HUES48 (cell line): ENCODE results near the gene ANO10.

ENCODE experiments used
- H3K27ac ChIP-seq: one replicate; pipeline ENCODE4 v1.7.0; 2013; ENCODE audit warnings: low read depth, low read length, inconsistent platforms
- H3K27me3 ChIP-seq: 2 replicates; pipeline ENCODE4 v1.6.1; 2013; ENCODE audit warnings: mild to moderate bottlenecking, low read length; ENCODE audit not compliant: control insufficient read depth, insufficient read depth
- H3K36me3 ChIP-seq: 2 replicates; pipeline ENCODE4 v1.6.1; 2013; ENCODE audit warnings: low read length; ENCODE audit not compliant: control insufficient read depth, insufficient read depth
- H3K4me1 ChIP-seq: 2 replicates; pipeline ENCODE4 v1.6.1; 2013; ENCODE audit warnings: mild to moderate bottlenecking, low read length; ENCODE audit not compliant: control insufficient read depth, insufficient read depth
- H3K4me3 ChIP-seq: 2 replicates; pipeline ENCODE4 v1.5.1; 2013; ENCODE audit warnings: mild to moderate bottlenecking, low read depth, low read length
- H3K9ac ChIP-seq: 2 replicates; pipeline ENCODE4 v1.6.1; 2013; ENCODE audit warnings: mild to moderate bottlenecking, low read depth, low read length, moderate library complexity
- H3K9me3 ChIP-seq: 2 replicates; pipeline ENCODE4 v1.6.1; 2013; ENCODE audit warnings: low read length; ENCODE audit not compliant: control insufficient read depth, insufficient read depth

The ANO10 gene

DNA sequence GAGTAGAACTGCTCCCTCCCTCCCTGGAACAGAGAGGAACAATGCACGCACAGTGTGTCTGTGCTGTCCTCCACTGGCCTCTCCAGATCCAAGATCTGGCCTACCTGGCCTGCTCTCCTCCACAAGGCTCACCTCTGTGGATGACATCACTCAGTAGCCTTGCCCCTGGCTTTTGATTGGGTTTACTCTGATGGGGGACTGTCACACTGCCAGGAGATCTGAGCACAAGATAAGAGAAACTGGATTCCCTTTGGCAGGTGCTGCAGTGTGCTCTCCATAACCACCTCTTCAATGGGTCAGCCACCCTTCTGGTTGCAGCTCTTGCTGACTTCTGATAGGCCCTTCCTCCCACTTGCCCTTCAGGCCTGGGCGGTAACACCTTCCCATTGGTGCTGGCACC lies 22.6 kb upstream of the ANO10 start:
- H3K9me3 ChIP-seq = no peaks in the 10 kb centered on the region
- H3K4me1 ChIP-seq = peaks cover 15% of the 10 kb centered on the region
- no peak overlapping the region for H3K9ac ChIP-seq
- no peak overlapping the region for H3K27ac ChIP-seq
- no peak overlapping the region for H3K4me3 ChIP-seq
- H3K27me3 ChIP-seq = no peaks in the 10 kb centered on the region
- H3K36me3 ChIP-seq = no peaks in the 10 kb centered on the region

DNA sequence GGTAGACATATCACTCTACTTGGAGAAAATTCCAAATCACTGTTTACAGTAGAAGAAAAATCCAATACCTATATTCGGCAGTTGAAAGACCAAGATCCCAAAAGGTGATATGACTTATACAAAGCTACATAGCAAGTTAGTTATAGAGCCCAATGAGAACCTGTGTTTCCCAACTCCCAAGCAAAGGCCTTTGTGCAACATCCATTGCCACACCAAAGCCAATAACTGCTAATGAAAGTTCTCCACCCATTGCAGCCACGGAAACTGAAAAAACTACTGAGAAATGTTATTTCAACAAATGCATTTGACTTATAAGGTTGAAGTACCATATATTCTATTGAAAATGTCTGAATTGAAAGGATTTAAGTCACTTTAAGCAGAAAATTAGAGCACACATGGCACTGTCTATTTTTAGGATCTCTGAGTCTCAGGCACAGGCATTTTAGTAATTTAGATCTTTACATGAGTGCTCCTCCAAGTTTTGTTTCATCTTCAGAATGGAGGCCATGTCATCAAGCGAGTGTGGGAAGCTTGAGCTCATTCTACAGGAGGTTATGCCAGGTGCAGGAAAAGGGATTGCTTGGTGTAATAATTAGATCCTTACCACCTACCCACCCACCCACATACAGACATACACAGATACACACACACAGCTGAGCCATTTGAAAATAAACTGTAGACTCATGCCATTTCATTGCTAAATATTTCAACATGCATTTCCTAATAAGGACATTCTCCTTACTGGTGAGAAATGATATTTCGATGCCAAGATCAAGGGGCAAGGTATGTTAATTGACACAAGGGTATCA lies 19.7 kb upstream of the ANO10 start:
- Histone ChIP-seq H3K27ac (no peak overlapping the region), H3K4me3 (no peak overlapping the region), H3K36me3 (no peaks in the 10 kb centered on the region), H3K9ac (no peak overlapping the region), H3K9me3 (no peaks in the 10 kb centered on the region), H3K4me1 (no peaks in the 10 kb centered on the region), H3K27me3 (no peaks in the 10 kb centered on the region)

DNA sequence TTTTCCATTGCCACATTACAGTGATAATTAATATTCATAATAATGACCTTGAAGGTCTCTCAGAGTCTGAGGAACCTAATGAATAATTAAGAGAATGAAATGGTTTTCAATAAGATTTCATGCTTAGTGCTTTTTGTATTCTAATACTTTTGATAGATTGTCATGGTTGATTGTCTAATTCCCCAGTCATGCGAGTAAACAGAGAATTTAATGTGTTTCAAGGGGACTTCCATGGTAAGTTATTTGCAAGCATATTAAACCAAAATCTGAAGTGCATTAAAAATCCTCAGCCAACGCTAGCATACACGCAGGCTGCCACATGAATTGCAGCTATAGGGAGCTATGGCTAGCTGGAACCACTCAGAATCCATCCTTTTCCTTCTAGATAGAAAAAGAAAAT lies 18.9 kb upstream of the ANO10 start:
- no peak overlapping the region for H3K4me3 ChIP-seq
- H3K36me3 ChIP-seq = no peaks in the 10 kb centered on the region
- no peaks in the 10 kb centered on the region for H3K27me3 ChIP-seq
- no peak overlapping the region for H3K27ac ChIP-seq
- H3K9me3 ChIP-seq = no peaks in the 10 kb centered on the region
- H3K4me1 ChIP-seq = no peaks in the 10 kb centered on the region
- no peak overlapping the region for H3K9ac ChIP-seq

DNA sequence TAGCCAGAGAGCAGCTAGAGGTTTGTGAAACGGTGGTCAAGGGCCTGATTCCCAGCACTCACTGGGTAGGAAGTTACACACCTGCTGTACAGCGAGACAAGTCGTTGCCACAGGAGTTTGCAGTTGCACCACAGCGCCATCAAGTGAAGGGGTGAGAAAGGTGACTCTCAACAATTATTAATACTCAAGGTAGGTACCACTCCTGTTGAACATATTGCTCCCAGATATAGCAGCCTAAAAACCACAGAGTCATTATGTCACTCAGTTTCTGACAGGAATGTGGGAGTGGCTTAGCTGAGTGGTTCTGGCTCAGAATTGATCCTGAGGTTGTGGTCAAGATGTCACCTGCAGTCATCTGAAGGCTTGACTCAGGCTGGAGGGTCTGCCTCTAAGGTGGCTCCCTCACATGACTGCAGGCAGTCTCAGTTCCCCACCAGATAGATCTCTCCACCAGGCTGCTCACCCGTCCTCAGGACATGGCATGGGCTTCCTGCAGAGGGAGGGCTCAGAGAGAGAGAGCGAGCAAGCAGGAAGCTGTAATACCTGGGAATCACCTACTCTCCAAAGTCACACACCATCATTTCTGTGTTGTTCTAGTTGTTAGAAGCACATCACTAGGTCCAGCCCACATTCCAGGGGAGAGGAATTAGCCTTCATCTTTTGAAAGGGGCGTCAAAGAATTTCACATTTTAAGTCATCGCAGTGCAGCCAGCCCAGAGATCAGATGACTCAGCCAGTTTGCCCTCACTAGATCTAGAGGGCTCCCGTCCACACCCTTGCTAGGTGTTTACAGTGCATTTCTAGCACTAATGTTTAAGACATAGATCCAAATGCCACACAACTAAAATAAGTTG lies 17.0 kb upstream of the ANO10 start:
- Histone ChIP-seq H3K27ac (no peak overlapping the region), H3K9me3 (no peaks in the 10 kb centered on the region), H3K9ac (no peak overlapping the region), H3K27me3 (no peaks in the 10 kb centered on the region), H3K4me1 (no peaks in the 10 kb centered on the region), H3K4me3 (no peak overlapping the region), H3K36me3 (no peaks in the 10 kb centered on the region)

DNA sequence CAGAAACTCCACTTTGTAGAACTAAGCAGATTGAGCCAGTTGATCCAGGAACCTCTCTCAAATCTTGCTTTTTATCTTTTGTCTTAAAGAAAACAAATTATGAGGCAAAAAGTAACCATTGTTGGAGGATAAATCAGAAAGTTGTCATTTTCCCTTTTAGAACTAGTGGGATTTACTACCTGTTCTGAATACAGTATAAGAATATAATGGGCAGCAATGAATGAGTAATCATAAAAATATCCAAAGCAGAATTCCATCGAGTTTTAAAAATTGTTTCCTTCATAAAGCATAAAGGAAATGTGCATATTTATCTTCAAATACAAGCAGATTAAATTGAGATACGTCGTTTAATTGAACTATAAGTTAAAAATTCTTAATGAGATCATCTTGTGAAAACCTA lies 15.9 kb upstream of the ANO10 start:
- H3K4me3 ChIP-seq = no peak overlapping the region
- H3K9ac ChIP-seq = no peak overlapping the region
- no peaks in the 10 kb centered on the region for H3K9me3 ChIP-seq
- H3K27me3 ChIP-seq = no peaks in the 10 kb centered on the region
- H3K27ac ChIP-seq = no peak overlapping the region
- H3K4me1 ChIP-seq = no peaks in the 10 kb centered on the region
- H3K36me3 ChIP-seq = no peaks in the 10 kb centered on the region

DNA sequence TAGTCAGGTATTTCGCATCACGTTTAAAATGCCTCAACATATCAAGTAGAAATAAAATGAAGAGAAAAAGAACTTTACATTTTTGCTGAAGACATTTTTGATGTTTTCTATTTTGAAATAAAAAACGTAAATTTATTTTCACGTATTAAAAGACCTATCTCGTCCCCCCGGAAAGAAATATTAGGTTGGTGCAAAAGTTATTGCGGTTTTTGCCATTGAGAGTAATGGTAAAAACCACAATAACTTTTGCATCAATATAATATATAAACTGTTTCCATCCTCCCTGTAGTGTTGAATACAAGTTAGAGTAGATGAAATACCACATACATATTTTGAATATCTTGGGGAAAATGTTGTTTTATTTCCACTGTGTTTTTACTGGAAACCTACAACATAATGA lies 11.2 kb upstream of the ANO10 start:
- no peaks in the 10 kb centered on the region for H3K27me3 ChIP-seq
- H3K4me3 ChIP-seq = no peak overlapping the region
- peaks cover 6% of the 10 kb centered on the region; the same call in 1 of the 2 replicates for H3K4me1 ChIP-seq
- no peaks in the 10 kb centered on the region for H3K9me3 ChIP-seq
- no peak overlapping the region for H3K27ac ChIP-seq
- no peaks in the 10 kb centered on the region for H3K36me3 ChIP-seq
- H3K9ac ChIP-seq = no peak overlapping the region

DNA sequence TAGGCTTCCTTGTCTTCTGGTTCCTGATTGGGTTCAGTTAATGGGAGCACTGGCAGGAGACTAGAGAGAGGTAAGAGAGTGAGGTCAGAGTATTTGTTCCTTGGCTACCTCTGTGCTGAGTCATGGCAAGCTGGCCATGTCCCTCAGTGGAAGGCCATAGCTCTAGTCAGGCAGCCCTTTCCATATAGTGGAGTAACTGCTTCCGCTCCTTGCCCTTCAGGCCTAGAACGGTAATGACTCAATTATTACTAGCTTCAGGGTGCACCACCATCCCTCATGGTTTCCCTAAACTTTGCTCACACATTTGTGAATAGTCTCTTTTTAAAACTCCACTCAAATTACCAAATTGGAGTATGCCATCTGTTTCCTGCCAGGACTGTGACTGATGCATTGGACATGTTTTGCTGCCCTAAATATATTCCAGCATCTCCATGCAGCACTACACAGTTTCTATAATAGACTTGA lies 10.5 kb upstream of the ANO10 start:
- no peak overlapping the region for H3K27ac ChIP-seq
- H3K36me3 ChIP-seq = no peaks in the 10 kb centered on the region
- H3K9me3 ChIP-seq = no peaks in the 10 kb centered on the region
- H3K27me3 ChIP-seq = no peaks in the 10 kb centered on the region
- H3K4me1 ChIP-seq = peaks cover 6% of the 10 kb centered on the region; the same call in 1 of the 2 replicates
- H3K4me3 ChIP-seq = no peak overlapping the region
- H3K9ac ChIP-seq = no peak overlapping the region

DNA sequence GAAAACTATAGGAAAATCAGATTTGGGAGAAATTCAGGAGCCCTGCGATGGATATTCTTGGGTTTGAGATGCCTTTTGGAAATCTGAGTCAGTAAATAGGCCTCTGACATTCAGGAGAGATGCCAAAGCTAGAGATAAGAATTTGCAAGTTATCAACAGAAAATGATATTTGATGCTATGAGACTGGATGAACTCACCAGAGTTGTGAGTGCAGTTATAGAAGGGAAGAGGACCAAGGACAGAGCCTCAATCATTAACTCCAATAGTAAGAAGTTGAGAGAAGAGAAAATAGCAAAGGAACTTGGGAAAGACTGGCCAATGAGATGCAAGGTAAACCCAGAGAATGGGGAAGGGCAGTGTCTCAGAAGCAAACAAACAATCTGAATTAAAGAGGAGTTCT lies 7.9 kb upstream of the ANO10 start:
- H3K4me3 ChIP-seq = no peak overlapping the region
- H3K9me3 ChIP-seq = no peaks in the 10 kb centered on the region
- no peak overlapping the region for H3K9ac ChIP-seq
- H3K27me3 ChIP-seq = no peaks in the 10 kb centered on the region
- H3K27ac ChIP-seq = no peak overlapping the region
- H3K4me1 ChIP-seq = peaks cover 6% of the 10 kb centered on the region; the same call in 1 of the 2 replicates
- H3K36me3 ChIP-seq = no peaks in the 10 kb centered on the region

DNA sequence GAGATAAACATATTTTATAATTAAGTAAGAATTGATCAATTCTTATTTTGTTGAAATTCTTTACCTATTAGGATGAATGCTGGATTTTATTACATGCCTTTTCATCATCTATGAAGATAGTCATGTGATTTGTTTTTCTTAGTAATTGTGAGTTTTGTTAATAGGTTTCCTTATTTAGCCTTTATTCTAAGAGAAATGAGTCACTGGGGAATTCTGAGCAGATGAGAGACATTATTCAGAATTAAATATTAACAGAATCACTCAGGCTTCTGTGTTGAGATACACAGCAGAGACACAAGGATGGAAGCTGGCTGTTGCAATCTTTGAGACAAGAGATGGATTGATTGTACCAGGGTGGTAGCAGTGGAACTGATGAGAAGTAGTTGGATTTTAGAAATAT lies 7.4 kb upstream of the ANO10 start:
- Histone ChIP-seq H3K4me1 (peaks cover 6% of the 10 kb centered on the region; the same call in 1 of the 2 replicates), H3K9ac (no peak overlapping the region), H3K36me3 (no peaks in the 10 kb centered on the region), H3K9me3 (no peaks in the 10 kb centered on the region), H3K27ac (no peak overlapping the region), H3K27me3 (no peaks in the 10 kb centered on the region), H3K4me3 (no peak overlapping the region)

DNA sequence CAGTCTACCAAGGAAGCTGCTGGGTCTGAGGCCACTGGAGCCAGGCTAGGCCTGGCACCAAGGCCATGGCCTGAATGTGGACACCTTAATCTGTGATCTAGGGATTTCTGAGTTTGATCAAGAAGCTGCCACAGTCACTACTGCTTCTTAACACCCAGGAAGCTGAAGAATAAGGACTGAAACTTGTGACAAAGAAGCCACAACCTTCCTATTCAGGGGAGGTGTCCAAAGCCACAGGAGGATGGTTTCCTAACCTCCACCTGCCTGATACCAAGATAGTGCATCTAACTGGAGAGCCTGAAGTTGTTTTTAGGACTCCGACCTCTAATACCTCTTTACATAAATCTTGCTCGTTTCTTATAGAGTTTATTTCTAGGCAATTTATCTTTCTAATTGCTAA lies 5.5 kb upstream of the ANO10 start:
- Histone ChIP-seq H3K4me3 (no peak overlapping the region), H3K9me3 (no peaks in the 10 kb centered on the region), H3K27me3 (no peaks in the 10 kb centered on the region), H3K27ac (no peak overlapping the region), H3K9ac (no peak overlapping the region), H3K36me3 (no peaks in the 10 kb centered on the region), H3K4me1 (peaks cover 10% of the 10 kb centered on the region; the same call in 1 of the 2 replicates)
